Cardiac septum (tissue), 1 donor: ENCODE measurements around the gene TMPRSS13. TPM values are rescaled to one million over a fixed set of nuclear protein-coding genes. Genes with fewer than 3 reads are reported as not detected.
"Not testable (repeated sequence)": the region's sequence is repeated elsewhere in the genome, so short reads cannot be mapped to it uniquely, and the experiment has no call there.

Source experiments
- DNase-seq: peaks from one replicate; pipeline ENCODE4 v3.0.0-alpha.2; 2020; ENCODE audit warnings: low spot score
- intact Hi-C: fragments of 100-400 bp; cut with DNase I; formaldehyde crosslinking; loops from one replicate; pipeline ENCODE4 v1.14.0; 2022
- total RNA-seq: library from RNA; stranded (reverse); fragmentation: NEBNext Ultra II Directional; extraction: Animal tissue kit (Norgen Biotek cat#: 25700); gene quantifications from one replicate; pipeline ENCODE4 v1.2.1, GENCODE V29; 2021
- donor health status: DM: no; HTN: no; CAD: no.

TMPRSS13 gene
- total RNA-seq, 1 donor from 2014 or later, result not detected

GRCh38 chr11:117953024-117953671 lies 23.9 kb upstream of the TMPRSS13 start:
- intact Hi-C loops, result no loop called here
- no peak for DNase-seq

DNA sequence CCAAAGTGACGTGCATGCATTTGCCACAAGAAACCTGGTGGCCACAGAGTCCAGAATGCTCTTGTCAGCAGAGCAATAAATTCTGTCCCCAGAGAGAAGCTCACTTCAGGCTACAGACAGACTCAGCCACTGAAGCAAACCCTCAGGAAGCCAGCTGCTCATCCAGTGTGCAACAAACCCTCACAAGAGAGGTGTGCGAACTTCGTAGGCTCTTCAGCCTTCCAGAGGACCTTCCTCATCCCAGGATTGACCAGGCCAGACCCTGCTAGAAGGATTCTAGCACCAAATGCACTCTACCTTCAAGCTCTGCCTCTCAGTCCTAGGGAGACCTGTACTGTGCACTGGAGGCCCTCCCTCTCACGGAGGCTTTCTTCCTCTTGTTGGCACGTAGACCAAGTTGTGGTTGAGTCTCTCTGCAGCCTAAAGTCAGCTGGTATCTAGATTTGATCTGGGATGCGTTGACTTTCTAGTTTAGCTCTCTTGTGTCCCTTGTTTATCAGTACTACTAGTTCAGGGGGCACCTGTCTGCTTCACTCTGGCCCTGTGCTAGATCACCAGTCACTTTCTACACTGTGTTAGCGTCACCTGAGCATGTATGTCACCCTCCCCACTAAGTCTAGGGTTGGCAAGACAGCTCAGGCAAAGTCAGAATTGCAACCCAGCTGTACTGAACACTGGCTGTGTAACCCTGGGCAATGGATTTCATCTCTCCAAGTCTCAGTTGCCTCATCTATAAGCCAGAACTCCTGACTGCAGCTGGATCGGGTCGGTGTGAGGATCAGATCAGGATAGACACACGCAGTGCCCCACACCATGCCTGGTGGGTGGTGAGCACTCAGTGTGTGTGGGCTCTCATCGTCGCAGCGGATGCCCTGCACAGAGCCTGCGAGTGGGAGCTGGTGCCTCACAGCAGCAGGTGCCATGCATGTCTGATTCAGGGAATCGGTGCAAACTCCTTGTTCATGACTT lies 22.1 kb upstream of the TMPRSS13 start:
- DNase-seq, result no peak
- intact Hi-C loops, result no loop called here

DNA sequence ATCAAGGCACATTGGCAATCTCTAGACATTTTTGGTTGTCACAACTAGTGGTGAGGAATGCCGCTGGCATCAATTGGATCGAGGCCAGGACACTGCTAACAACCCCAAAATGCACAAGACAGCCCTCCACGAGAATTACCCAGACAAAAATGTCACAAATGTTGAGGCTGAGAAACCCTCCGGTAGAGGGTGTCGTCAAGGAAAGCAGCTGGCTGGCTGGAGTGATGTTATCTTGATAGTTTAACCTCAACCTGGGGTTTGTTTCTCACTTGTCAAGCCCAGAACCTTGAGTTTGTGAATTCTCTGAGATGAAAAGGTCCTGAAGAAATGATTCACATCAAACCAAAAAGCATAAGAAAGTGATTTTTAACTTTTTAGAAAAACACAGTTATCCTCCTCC lies 21.1 kb upstream of the TMPRSS13 start:
- intact Hi-C loops, result no loop called here
- DNase-seq, result no peak

DNA sequence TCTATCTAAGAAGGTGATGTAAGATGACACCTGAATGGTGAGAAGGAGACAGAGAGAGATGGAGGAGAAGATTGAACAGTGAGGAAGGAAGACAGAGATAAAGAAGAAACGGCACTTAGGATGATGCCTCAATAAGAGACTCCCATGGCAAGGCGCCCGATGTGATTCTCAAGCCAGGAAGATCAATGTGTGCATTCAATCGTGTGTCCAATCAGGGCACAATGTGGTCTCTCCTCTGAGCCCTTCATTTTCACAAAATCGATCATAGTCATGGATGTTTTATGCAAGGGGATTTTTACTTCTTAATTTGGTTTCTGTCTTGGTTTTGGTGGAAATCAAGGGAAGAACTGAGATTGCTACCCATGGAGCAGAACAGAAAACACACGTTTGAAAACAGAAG lies 19.9 kb upstream of the TMPRSS13 start:
- no peak for DNase-seq
- intact Hi-C loops, result loop anchor here (5.0 to 10.0 kb wide), 2 partner anchors 103 to 524 kb away; no protein-coding TSS in a partner anchor

DNA sequence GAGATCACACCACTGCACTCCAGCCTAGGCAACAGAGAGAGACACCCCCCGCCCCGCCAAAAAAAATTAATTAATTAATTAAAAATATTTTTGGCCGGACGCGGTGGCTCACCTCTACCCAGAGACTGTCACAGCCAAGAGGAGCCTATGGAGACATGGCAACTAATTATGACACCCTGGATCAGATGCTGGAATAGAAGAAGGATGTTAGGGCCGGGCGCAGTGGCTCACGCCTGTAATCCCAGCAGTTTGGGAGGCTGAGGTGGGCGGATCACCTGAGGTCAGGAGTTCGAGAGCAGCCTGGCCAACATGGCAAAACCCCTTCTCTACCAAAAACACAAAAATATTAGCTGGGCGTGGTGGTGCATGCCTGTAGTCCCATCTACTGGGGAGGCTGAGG lies 19.3 kb upstream of the TMPRSS13 start:
- DNase-seq, result not testable (repeated sequence)
- intact Hi-C loops, result loop anchor here (5.0 to 10.0 kb wide), 2 partner anchors 104 to 524 kb away; no protein-coding TSS in a partner anchor

DNA sequence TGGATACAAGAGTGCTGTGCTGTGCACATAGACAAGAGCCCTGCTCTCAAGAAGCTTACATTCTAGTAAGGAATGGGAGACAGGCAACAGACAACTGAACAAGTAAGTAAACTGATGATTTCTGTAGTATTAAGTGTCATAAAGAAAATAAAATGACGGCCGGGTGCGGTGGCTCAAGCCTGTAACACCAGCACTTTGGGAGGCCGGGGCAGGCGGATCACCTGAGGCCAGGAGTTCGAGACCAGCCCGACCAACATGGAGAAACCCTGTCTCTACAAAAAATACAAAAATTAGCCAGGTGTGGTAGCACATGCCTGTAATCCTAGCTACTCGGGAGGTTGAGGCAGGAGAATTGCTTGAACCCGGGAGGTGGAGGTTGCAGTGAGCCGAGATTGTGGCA lies 18.5 kb upstream of the TMPRSS13 start:
- DNase-seq, result not testable (repeated sequence)
- intact Hi-C loops, result loop anchor here (1.0 to 10.0 kb wide), 4 partner anchors 103 to 523 kb away; no protein-coding TSS in a partner anchor

- intact Hi-C loops, result loop anchor here (1.0 to 10.0 kb wide), 4 partner anchors 103 to 522 kb away; no protein-coding TSS in a partner anchor
- peak; percentile 95 for DNase-seq
These were observed 17.8 kb upstream of the TMPRSS13 start for GRCh38 chr11:117946842-117947526.

DNA sequence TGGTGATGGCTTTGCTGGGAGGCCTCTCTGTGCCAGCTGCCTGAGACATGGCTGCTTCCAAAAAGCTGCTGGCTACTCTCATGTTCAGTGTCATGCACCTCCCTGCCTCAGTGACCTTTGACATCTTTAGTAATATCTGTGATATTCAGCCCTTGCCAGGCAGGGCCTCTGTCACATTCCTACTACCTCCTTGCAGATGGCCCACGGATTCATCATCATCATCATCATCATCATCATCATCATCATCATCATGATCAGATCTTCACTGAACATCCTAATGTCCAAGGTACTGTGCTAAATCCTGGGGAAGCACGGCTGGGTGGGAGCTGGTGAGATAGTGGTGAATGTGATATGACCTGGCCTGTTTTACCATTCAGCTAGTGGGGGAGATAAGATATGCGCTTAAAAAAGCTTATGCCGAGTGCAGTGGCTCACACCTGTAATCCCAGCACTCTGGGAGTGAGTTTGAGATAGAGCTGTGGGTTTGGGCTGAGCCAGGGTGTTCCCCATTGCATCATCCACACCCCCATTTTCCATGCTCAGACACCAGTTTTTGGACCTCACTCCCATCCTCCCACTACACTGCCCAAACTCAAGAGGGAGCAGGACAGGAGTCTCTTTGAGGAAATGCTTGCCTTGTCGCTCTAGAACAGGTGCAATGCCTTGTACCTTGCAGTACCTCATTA lies 17.1 kb upstream of the TMPRSS13 start:
- intact Hi-C loops, result loop anchor here (2.0 to 10.0 kb wide), 3 partner anchors 106 to 521 kb away; no protein-coding TSS in a partner anchor
- no peak for DNase-seq

DNA sequence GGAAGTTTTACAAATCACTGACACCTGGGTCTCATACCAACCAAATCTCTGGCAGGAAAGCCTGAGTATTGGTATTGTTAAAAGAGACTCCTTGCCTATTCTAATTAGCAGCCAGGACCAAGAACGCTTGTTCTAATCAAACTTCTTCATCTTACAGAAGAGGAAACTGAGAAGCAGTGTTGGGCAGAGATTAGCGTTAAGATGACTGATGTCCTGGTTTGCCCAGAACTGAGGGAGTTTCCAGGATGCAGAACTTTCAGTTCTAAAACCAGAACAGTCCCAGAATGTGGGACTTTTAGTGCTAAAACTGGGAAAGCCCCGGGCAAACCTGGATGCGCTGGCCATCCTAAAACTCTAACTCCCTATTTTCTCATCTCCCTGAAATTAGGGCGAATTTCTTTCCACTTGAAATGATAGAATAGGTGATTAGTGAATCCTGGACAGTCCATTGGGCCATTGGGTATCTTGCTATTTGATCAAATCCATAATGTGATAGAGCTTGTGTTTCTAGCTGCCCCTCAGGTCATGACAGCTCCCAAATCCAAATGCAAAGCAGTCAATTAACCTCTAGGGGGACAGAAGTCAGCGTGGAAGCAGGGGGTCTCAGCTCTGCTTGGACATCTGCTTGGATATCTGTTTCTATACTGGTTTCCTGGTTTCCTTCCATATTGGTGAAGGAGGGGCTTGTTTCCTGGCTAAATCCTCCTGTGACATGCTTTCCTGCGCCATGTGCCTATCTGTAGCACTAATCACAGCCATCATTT lies 16.0 kb upstream of the TMPRSS13 start:
- intact Hi-C loops, result loop anchor here (5.0 to 10.0 kb wide), 2 partner anchors 107 to 520 kb away; no protein-coding TSS in a partner anchor
- no peak for DNase-seq

- intact Hi-C loops, result loop anchor here (10.0 kb wide), 1 partner anchor 520 kb away; no protein-coding TSS in a partner anchor
- no peak for DNase-seq
These were observed 15.4 kb upstream of the TMPRSS13 start for GRCh38 chr11:117944554-117944953.

DNA sequence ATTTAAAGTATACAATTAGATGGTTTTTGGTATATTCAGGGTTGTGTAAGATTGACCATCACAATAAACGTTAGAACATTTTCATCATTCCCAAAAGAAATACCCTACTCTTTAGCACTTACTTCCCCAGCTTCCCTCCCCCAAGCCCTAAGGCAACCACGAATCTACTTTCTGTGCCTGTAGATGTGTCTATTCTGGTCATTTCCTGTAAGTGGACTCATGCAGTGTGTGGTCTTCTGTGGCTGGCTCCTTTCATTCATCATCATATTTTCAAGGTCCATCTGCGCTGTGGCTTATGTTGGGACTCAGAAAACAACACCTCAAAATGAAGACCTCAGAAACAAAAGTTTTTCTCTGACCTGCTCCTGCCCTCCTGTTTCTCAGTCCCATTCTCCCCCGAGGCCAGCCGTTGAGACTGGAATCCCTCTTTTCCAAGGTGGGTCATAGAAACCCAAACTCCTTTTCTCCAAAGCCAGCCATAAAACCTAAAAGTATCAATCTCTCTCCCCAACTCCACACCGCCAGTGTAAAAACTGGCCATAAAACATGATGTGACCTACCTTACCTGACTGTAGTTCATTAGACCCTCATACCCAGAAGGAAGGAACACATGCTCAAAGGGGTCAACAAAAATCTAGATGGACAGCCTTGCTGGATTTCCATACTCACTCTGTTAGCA lies 12.9 kb upstream of the TMPRSS13 start:
- intact Hi-C loops, result loop anchor here (10.0 kb wide), 1 partner anchor 517 kb away; no protein-coding TSS in a partner anchor
- DNase-seq, result no peak

DNA sequence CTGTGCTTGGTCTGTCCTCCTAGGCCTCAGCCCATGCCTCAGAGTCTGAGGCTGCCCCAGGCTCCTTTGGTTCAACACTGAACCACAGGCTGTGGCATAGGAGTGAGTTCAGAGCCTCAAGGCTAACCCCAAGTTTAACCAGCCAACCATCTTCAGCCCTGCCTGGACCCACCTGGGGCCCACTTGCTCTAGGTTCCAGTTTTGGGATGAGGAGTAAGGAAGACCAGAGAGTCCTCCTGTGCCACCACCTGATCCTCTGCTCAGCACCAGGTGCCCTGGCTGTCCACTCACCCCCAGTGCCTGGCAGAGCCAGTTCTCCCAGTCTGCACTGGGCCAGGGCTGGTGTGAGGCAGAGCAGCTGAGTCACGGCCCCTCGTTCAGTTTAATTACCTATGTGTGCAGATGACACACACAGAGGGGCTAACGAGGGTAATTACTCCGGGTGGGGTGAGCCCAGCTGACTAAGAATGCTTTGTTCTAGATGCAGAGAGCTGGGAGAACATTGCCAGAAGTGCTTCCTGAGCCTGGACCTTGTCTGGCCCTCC lies 12.0 kb upstream of the TMPRSS13 start:
- DNase-seq, result peak; percentile 65
- intact Hi-C loops, result loop anchor here (10.0 kb wide), 1 partner anchor 516 kb away; no protein-coding TSS in a partner anchor

DNA sequence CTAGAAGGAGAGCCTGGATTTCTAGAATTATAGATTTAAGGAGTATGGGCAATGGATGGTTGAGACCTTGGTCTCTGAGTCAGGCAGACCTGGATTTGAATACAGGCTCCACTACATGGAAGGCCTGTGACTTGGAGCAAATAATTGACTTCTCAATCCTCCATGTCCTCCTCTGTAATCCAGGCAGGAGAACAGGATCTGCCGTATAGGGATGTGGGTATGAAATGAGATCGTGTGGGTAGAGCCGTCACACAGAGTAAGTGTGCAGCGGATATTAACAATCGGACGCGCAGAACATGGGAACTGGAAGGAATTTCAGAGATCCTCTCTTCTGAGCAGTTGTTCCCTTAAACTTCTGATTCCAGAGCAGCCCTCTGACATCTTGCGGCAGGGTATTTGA lies 11.5 kb upstream of the TMPRSS13 start:
- peak; percentile 36 for DNase-seq
- intact Hi-C loops, result loop anchor here (10.0 kb wide), 1 partner anchor 516 kb away; no protein-coding TSS in a partner anchor

DNA sequence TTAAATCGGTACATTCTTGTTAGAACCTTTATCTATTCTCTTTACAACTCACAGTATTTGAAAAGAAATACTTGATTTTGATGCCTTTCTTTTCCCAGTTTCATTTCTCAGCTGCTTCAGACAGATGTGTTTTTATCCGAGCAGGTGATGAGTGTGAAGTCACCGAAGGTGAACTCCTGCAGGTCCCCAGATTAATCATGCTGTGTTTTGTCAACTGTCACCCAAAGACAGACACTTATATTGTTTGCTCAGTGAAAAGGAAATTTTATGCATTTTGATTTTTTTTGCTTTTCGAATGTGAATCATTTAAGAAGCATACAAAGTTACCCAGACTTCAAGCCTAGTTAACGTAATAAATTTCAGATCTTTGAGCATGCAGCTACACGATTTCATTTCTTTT lies 7.8 kb upstream of the TMPRSS13 start:
- no peak for DNase-seq
- intact Hi-C loops, result no loop called here

DNA sequence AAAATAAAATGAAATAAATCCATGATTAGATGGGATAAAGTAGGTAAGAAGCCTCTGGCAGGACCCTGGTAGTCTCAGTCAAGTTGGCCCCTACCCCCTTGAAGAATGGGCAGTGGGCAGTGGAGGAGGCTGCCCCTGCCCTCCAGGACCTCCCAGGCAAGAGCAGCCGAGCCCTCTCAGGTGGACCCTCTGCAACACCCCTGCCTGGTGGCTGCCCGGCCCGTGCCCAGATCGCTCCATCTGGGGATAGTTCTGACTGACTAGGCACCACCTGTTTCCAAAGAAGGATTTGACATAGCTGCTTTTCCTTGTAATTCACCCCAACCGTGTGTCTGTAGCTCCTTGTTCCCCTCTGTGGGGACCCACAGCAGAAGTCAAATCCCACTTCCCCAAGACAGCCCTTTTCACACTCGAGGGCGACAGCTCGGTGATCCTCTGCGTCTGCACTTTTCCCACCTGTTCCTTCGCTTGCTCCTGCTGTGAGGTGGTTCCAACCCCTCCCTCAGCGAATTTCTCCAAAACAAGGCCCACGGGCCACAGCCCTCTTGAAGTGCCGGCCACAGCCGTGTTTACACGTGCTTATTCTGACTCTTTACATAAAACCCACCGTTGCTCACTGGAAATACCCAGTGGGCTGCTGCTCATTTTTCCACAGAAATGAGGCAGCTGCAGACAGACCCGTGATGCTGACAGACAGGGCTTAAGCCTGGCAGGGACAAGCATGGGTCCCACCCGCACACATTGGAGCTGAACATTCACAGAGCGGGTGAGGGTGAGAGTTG lies 5.5 kb upstream of the TMPRSS13 start:
- intact Hi-C loops, result no loop called here
- DNase-seq, result peak; percentile 63

DNA sequence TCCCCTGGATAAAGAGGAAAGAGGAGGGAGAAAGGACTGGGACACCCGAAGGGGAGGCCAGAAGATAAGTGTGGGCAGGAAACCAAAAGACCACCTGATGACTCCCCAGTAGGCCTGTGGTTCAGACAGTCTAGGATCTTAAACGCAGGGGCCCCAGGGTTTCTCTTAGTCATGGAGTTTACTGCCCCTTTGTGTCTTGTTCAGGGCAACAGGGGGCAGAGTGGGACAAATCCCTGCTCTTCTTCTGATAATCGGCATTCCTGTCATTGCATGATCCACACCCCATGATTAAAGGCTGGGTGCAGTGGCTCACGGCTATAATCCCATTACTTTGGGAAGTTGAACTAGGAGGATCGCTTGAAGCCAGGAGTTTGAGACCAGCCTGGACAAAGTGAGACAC lies 4.7 kb upstream of the TMPRSS13 start:
- DNase-seq, result peak; percentile 24
- intact Hi-C loops, result no loop called here

- intact Hi-C loops, result no loop called here
- DNase-seq, result peak; percentile 31
These were observed 4.3 kb upstream of the TMPRSS13 start for GRCh38 chr11:117933475-117933874.
